Measurements from ENCODE around the gene MAMSTR.
"Not testable (repeated sequence)": the region's sequence is repeated elsewhere in the genome, so short reads cannot be mapped to it uniquely, and the experiment has no call there.

Gene MAMSTR

GRCh38 chr19:48719263-48720171 is at the start of gene MAMSTR:
MAMSTR (minus strand) TSS chr19:48719725; CDS start chr19:48719031, 694 bp downstream.
- FAIRE-seq = no peak

GRCh38 chr19:48768994-48769713 is 49.6 kb upstream of the MAMSTR start:
- no peak for FAIRE-seq

GRCh38 chr19:48768171-48768753 is 48.7 kb upstream of the MAMSTR start:
- FAIRE-seq = not testable (repeated sequence)

GRCh38 chr19:48765816-48766215 is 46.3 kb upstream of the MAMSTR start:
- not testable (repeated sequence) for FAIRE-seq

GRCh38 chr19:48760504-48761205 is 41.1 kb upstream of the MAMSTR start:
- no peak for FAIRE-seq

GRCh38 chr19:48757741-48758144 is 38.2 kb upstream of the MAMSTR start:
- no peak for FAIRE-seq

GRCh38 chr19:48757089-48757675 is 37.7 kb upstream of the MAMSTR start:
- no peak for FAIRE-seq

GRCh38 chr19:48756686-48757085 is 37.2 kb upstream of the MAMSTR start:
- no peak for FAIRE-seq

- no peak for FAIRE-seq
These were observed 36.7 kb upstream of the MAMSTR start for GRCh38 chr19:48756212-48756611.

- FAIRE-seq = no peak
These were observed 36.3 kb upstream of the MAMSTR start for GRCh38 chr19:48755787-48756186.

- FAIRE-seq = no peak
These were observed 35.6 kb upstream of the MAMSTR start, which contains the start of gene FGF21 for GRCh38 chr19:48755084-48755641. FGF21 (plus strand) TSS chr19:48755524; CDS start chr19:48756237, 713 bp downstream.

GRCh38 chr19:48752496-48753365 is 33.2 kb upstream of the MAMSTR start, which contains the start of gene FUT1:
FUT1 (minus strand) TSS chr19:48752641; CDS start chr19:48751281, 1,360 bp downstream.
- FAIRE-seq = no peak

GRCh38 chr19:48751845-48752495 is 32.4 kb upstream of the MAMSTR start:
- FAIRE-seq = no peak

GRCh38 chr19:48750771-48751504 is 31.4 kb upstream of the MAMSTR start:
- FAIRE-seq = no peak

GRCh38 chr19:48750351-48750750 is 30.8 kb upstream of the MAMSTR start:
- FAIRE-seq = no peak

GRCh38 chr19:48749571-48750198 is 30.2 kb upstream of the MAMSTR start:
- no peak for FAIRE-seq

- FAIRE-seq = no peak
These were observed 27.4 kb upstream of the MAMSTR start, which contains the start of gene IZUMO1 for GRCh38 chr19:48746738-48747575. IZUMO1 (minus strand) TSS chr19:48746909; CDS start chr19:48745859, 1,050 bp downstream.

- FAIRE-seq = no peak
These were observed 26.6 kb upstream of the MAMSTR start for GRCh38 chr19:48746110-48746509.
